ENCODE results near the gene FARS2.

The FARS2 gene

DNA sequence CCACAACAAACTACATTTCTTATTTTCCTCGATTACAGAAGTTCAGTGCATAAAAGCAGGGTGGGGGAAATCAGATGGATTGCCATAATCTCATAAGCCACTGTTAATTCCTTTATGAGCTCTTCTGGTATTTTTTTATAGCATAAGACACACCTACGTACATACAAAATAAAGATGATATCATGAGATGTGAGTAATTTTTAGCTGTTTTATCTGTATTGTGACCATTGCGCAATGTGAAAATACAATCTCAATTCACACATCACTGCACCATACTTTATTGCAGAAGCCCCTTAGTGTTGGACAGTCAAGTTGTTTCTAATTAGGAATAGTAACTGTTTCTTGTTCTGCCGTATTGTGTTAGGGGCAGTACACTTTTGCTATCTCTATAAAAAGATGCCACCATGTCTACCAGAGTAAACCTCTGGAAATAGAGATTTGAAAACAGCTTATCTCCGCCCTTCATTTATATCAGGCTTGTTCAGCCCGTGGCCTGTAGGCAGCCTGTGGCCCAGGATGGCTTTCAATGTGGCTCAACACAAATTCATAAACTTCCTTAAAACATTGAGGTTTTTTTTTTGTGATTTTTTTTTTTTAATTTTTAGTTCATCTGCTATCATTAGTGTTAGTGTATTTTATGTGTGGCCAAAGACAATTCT is 90.4 kb downstream of the FARS2 start:
- Histone ChIP-seq H3K79me2 (ENCODE audit: insufficient read depth, low read length) (no peaks in the 10 kb centered on the region), H3K27me3 (ENCODE audit: insufficient read depth, low read length, poor library complexity) (no peaks in the 10 kb centered on the region), H3K4me1 (ENCODE audit: insufficient read depth, low read length) (no peaks in the 10 kb centered on the region), H4K20me1 (ENCODE audit: insufficient read depth, low read length) (no peaks in the 10 kb centered on the region; the same call in 1 of the 2 replicates), H3K9ac (ENCODE audit: low read depth, low read length) (no peak overlapping the region), H3K27ac (ENCODE audit: low read length) (no peak overlapping the region), H3K9me3 (ENCODE audit: insufficient read depth, low read length, severe bottlenecking) (no peaks in the 10 kb centered on the region), H3K4me2 (ENCODE audit: insufficient read depth, low read length) (no peak overlapping the region), H2AFZ (ENCODE audit: low read depth, low read length) (no peak overlapping the region), H3K4me3 (ENCODE audit: low read depth in 1 of 2, low read length in 2 of 2) (no peak overlapping the region), H3K36me3 (ENCODE audit: insufficient read depth, low read length) (no peaks in the 10 kb centered on the region)
- ATAC-seq (ENCODE audit: insufficient read depth, low read depth) = no peak
- no peak for DNase-seq
- TF ChIP-seq, protein P1, sequence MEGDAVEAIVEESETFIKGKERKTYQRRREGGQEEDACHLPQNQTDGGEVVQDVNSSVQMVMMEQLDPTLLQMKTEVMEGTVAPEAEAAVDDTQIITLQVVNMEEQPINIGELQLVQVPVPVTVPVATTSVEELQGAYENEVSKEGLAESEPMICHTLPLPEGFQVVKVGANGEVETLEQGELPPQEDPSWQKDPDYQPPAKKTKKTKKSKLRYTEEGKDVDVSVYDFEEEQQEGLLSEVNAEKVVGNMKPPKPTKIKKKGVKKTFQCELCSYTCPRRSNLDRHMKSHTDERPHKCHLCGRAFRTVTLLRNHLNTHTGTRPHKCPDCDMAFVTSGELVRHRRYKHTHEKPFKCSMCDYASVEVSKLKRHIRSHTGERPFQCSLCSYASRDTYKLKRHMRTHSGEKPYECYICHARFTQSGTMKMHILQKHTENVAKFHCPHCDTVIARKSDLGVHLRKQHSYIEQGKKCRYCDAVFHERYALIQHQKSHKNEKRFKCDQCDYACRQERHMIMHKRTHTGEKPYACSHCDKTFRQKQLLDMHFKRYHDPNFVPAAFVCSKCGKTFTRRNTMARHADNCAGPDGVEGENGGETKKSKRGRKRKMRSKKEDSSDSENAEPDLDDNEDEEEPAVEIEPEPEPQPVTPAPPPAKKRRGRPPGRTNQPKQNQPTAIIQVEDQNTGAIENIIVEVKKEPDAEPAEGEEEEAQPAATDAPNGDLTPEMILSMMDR (IDR thresholded peaks at IDR 0.05; ENCODE audit: borderline replicate concordance, extremely low read depth, low read length, poor library complexity, severe bottlenecking) = no peak
- no peak for TF ChIP-seq EZH2 (IDR thresholded peaks at IDR 0.05; ENCODE audit: borderline replicate concordance, low read depth, low read length, severe bottlenecking)

- Histone ChIP-seq H3K4me2 (ENCODE audit: insufficient read depth, low read length) (no peak overlapping the region), H3K79me2 (ENCODE audit: insufficient read depth, low read length) (no peaks in the 10 kb centered on the region), H4K20me1 (ENCODE audit: insufficient read depth, low read length) (no peaks in the 10 kb centered on the region; the same call in 1 of the 2 replicates), H3K4me3 (ENCODE audit: low read depth in 1 of 2, low read length in 2 of 2) (no peak overlapping the region), H3K27ac (ENCODE audit: low read length) (no peak overlapping the region), H3K9me3 (ENCODE audit: insufficient read depth, low read length, severe bottlenecking) (no peaks in the 10 kb centered on the region), H3K9ac (ENCODE audit: low read depth, low read length) (no peak overlapping the region), H2AFZ (ENCODE audit: low read depth, low read length) (no peak overlapping the region), H3K4me1 (ENCODE audit: insufficient read depth, low read length) (no peaks in the 10 kb centered on the region), H3K36me3 (ENCODE audit: insufficient read depth, low read length) (no peaks in the 10 kb centered on the region), H3K27me3 (ENCODE audit: insufficient read depth, low read length, poor library complexity) (no peaks in the 10 kb centered on the region)
- ATAC-seq (ENCODE audit: insufficient read depth, low read depth) (no peak), DNase-seq (no peak)
- TF ChIP-seq, protein P1 (IDR thresholded peaks at IDR 0.05; ENCODE audit: borderline replicate concordance, extremely low read depth, low read length, poor library complexity, severe bottlenecking) = no peak
- no peak for TF ChIP-seq EZH2 (IDR thresholded peaks at IDR 0.05; ENCODE audit: borderline replicate concordance, low read depth, low read length, severe bottlenecking)
Measured at GRCh38 chr6:5353971-5354370, 92.7 kb downstream of the FARS2 start.

GRCh38 chr6:5357486-5357885 is 96.2 kb downstream of the FARS2 start:
- H3K27me3 ChIP-seq (ENCODE audit: insufficient read depth, low read length, poor library complexity) = no peaks in the 10 kb centered on the region
- no peak overlapping the region for H3K9ac ChIP-seq (ENCODE audit: low read depth, low read length)
- H3K4me1 ChIP-seq (ENCODE audit: insufficient read depth, low read length) = no peaks in the 10 kb centered on the region
- no peak for TF ChIP-seq EZH2 (IDR thresholded peaks at IDR 0.05; ENCODE audit: borderline replicate concordance, low read depth, low read length, severe bottlenecking)
- TF ChIP-seq, protein P1 (IDR thresholded peaks at IDR 0.05; ENCODE audit: borderline replicate concordance, extremely low read depth, low read length, poor library complexity, severe bottlenecking) = no peak
- no peak overlapping the region for H3K27ac ChIP-seq (ENCODE audit: low read length)
- DNase-seq (no peak), ATAC-seq (ENCODE audit: insufficient read depth, low read depth) (no peak)
- no peaks in the 10 kb centered on the region for H3K9me3 ChIP-seq (ENCODE audit: insufficient read depth, low read length, severe bottlenecking)
- H3K36me3 ChIP-seq (ENCODE audit: insufficient read depth, low read length) = no peaks in the 10 kb centered on the region
- H2AFZ ChIP-seq (ENCODE audit: low read depth, low read length) = no peak overlapping the region
- no peaks in the 10 kb centered on the region for H3K79me2 ChIP-seq (ENCODE audit: insufficient read depth, low read length)
- no peak overlapping the region for H3K4me3 ChIP-seq (ENCODE audit: low read depth in 1 of 2, low read length in 2 of 2)
- no peaks in the 10 kb centered on the region; the same call in 1 of the 2 replicates for H4K20me1 ChIP-seq (ENCODE audit: insufficient read depth, low read length)
- H3K4me2 ChIP-seq (ENCODE audit: insufficient read depth, low read length) = no peak overlapping the region
